Progenitor cell of endocrine pancreas (in vitro differentiated cells): ENCODE measurements around the gene WSB2. TPM values are rescaled to one million over a fixed set of nuclear protein-coding genes. Genes with fewer than 3 reads are reported as not detected.
"Not testable (repeated sequence)": the region's sequence is repeated elsewhere in the genome, so short reads cannot be mapped to it uniquely, and the experiment has no call there.

Experiments used
- DNase-seq: peaks from one replicate; pipeline ENCODE4 v3.0.0; 2021; ENCODE audit warnings: low spot score; ENCODE audit not compliant: unreplicated experiment
- H3K27ac Mint-ChIP-seq: 2 replicates; pipeline ENCODE4 v1.8.0; 2021; ENCODE audit warnings: mild to moderate bottlenecking, moderate library complexity, mixed read lengths
- H3K27me3 Mint-ChIP-seq: 2 replicates; pipeline ENCODE4 v1.8.0; 2021; ENCODE audit warnings: mixed read lengths
- H3K36me3 Mint-ChIP-seq: 2 replicates; pipeline ENCODE4 v1.8.0; 2022; ENCODE audit warnings: mixed read lengths; ENCODE audit not compliant: insufficient read depth
- H3K4me1 Mint-ChIP-seq: 2 replicates; pipeline ENCODE4 v1.8.0; 2021; ENCODE audit warnings: low read depth, mixed read lengths
- H3K4me3 Mint-ChIP-seq: 2 replicates; pipeline ENCODE4 v1.8.0; 2021; ENCODE audit warnings: low read depth, mild to moderate bottlenecking, moderate library complexity, mixed read lengths
- H3K9me3 Mint-ChIP-seq: 2 replicates; pipeline ENCODE4 v1.8.0; 2021; ENCODE audit warnings: low read depth, mixed read lengths
- total RNA-seq: library from RNA; stranded (reverse); gene quantifications from 2 replicates; pipeline ENCODE4 v1.2.1, GENCODE V29; 2021
- TF ChIP-seq, protein P1 (sequence below): fragments of 200-600 bp; sonication (generic); IDR thresholded peaks from one replicate; pipeline ENCODE4 v1.5.0; 2021; ENCODE audit warnings: antibody characterized with exemption, mild to moderate bottlenecking; ENCODE audit not compliant: unreplicated experiment

Gene WSB2
- total RNA-seq, 1 donor from 2014 or later, result 46.9 TPM

DNA sequence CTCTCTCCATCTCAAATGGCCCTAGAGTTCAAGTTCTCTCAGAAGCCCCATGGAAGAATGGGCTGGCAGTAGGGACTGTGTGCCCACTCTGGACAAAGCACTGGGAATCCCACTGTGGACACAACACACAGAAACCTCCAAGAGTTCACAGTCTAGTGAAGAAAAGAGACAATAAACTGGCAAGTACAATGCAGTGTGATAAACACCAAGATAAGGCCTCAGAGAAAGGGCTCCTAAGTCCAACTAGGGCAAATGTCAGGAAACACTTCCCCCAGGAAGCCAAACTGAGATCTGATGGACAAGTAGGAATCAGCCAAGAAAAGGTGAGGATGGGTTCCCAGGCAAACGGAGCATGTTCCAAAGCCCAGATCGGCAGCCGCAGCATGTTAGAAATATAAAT is 37.4 kb upstream of the WSB2 start:
- peaks cover 8% of the 10 kb centered on the region for H3K4me1 Mint-ChIP-seq
- no peaks in the 10 kb centered on the region for H3K27me3 Mint-ChIP-seq
- DNase-seq, result no peak
- TF ChIP-seq, protein P1, sequence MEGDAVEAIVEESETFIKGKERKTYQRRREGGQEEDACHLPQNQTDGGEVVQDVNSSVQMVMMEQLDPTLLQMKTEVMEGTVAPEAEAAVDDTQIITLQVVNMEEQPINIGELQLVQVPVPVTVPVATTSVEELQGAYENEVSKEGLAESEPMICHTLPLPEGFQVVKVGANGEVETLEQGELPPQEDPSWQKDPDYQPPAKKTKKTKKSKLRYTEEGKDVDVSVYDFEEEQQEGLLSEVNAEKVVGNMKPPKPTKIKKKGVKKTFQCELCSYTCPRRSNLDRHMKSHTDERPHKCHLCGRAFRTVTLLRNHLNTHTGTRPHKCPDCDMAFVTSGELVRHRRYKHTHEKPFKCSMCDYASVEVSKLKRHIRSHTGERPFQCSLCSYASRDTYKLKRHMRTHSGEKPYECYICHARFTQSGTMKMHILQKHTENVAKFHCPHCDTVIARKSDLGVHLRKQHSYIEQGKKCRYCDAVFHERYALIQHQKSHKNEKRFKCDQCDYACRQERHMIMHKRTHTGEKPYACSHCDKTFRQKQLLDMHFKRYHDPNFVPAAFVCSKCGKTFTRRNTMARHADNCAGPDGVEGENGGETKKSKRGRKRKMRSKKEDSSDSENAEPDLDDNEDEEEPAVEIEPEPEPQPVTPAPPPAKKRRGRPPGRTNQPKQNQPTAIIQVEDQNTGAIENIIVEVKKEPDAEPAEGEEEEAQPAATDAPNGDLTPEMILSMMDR, result no peak
- H3K9me3 Mint-ChIP-seq, result no peaks in the 10 kb centered on the region
- H3K36me3 Mint-ChIP-seq, result no peaks in the 10 kb centered on the region
- no peak overlapping the region for H3K27ac Mint-ChIP-seq
- no peak overlapping the region for H3K4me3 Mint-ChIP-seq

DNA sequence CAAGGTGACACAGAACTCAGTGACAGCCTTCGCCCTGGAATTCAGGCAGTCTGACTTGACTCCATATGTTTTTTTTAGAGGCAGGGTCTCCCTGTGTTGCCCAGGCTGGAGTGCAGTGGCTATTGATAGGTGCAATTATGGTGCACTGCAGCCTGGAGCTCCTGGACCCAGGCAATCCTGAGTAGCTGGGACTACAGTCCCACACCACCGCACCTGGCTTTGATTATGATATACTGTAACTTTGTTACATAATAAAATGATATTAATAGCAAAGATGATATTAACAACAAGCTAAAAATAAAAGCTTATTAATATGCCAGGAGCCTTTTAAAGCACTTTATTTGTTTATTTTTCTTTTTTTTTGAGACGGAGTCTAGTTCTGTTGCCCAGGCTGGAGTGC is 33.1 kb upstream of the WSB2 start:
- no peak for DNase-seq
- peaks cover 7% of the 10 kb centered on the region for H3K4me1 Mint-ChIP-seq
- H3K36me3 Mint-ChIP-seq, result peaks cover 10% of the 10 kb centered on the region
- no peak overlapping the region for H3K4me3 Mint-ChIP-seq
- TF ChIP-seq, protein P1, result no peak
- no peaks in the 10 kb centered on the region for H3K27me3 Mint-ChIP-seq
- H3K27ac Mint-ChIP-seq, result no peak overlapping the region
- no peaks in the 10 kb centered on the region for H3K9me3 Mint-ChIP-seq

DNA sequence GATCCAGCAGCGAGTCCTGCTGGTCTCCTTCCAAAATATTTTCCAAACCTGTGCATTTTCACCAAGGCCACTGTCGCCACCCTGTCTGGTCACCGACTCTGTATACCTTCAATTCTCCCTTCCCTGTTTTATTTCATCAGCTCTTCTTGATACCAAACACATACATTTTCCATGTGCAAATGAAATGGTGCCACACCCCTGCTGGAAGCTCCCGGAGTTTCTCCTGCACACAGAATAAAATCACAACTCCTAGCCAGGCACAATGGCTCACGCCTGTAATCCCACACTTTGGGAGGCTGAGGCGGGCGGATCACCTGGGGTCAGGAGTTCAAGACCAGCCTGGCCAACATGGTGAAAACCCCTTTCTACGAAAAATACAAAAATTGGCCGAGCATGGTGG is 28.8 kb upstream of the WSB2 start:
- H3K4me3 Mint-ChIP-seq, result no peak overlapping the region
- TF ChIP-seq, protein P1, result no peak
- no peak for DNase-seq
- peaks cover 14% of the 10 kb centered on the region for H3K36me3 Mint-ChIP-seq
- no peaks in the 10 kb centered on the region for H3K9me3 Mint-ChIP-seq
- H3K27me3 Mint-ChIP-seq, result no peaks in the 10 kb centered on the region
- H3K27ac Mint-ChIP-seq, result no peak overlapping the region
- H3K4me1 Mint-ChIP-seq, result peaks cover 3% of the 10 kb centered on the region

DNA sequence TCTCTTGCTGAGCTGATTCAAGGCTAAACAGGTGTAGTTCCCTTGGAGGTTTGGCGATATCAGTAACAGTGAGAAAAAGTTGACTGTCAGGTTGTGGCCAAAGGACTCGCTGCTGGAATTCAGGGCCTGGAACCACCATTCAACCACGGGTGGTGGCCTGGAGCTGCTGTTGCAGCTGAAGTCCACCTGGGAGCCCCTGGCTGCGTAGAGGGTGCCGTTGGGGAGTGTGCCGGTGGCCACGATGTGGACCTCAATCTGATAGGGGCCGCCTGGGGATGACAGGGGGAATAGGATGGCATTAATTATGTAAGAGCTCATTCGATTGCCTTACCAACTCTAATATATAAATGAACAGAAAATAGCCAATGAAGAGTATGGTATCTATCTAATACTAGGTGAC is 21.2 kb upstream of the WSB2 start:
- Mint-ChIP-seq H3K4me3 (no peak overlapping the region), H3K27ac (no peak overlapping the region), H3K36me3 (peaks cover 19% of the 10 kb centered on the region), H3K27me3 (no peaks in the 10 kb centered on the region), H3K4me1 (no peaks in the 10 kb centered on the region), H3K9me3 (no peaks in the 10 kb centered on the region)
- DNase-seq, result no peak
- TF ChIP-seq, protein P1, result no peak

DNA sequence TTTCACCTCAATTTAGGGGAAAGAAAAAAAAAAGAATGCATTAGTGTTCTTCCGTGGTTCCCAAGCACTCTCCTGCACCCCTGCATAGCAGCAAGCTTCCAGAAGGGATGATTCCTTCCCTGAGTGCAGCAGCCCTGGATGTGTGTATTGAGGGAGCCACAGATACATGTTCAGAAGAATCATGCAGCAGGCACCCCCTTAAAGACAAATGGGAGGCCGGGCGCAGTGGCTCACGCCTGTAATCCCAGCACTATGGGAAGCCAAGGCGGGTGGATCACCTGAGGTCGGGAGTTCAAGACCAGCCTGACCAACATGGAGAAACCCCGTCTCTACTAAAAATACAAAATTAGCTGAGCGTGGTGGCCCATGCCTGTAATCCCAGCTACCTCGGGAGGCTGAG is 20.5 kb upstream of the WSB2 start:
- H3K27me3 Mint-ChIP-seq, H3K4me1 Mint-ChIP-seq, H3K27ac Mint-ChIP-seq, DNase-seq, H3K9me3 Mint-ChIP-seq, H3K4me3 Mint-ChIP-seq: not testable (repeated sequence)
- peaks cover 19% of the 10 kb centered on the region for H3K36me3 Mint-ChIP-seq

DNA sequence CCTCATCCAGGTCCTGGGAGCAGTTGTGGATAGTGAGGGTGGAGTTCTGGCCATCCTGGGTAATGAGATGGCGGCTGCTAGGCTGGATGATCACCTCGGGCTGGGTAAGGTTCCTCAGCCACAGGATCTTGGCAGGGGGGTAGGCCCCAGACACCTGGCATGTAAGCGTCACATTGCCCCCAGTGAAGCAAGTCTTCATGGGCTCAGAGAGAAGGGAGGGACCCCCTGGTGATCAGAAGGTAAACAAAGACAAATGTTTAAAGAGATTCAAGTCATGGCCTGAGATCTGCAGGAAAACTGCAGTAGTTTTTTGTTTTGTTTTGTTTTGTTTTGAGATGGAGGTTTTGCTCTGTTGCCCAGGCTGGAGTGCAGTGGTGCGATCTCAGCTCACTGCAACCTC is 12.8 kb upstream of the WSB2 start:
- Mint-ChIP-seq H3K27me3 (no peaks in the 10 kb centered on the region), H3K4me1 (peaks cover 2% of the 10 kb centered on the region), H3K9me3 (no peaks in the 10 kb centered on the region), H3K36me3 (peaks cover 16% of the 10 kb centered on the region), H3K27ac (no peak overlapping the region), H3K4me3 (no peak overlapping the region)
- DNase-seq, result no peak
- TF ChIP-seq, protein P1, result no peak
